A549 (cell line): ENCODE measurements around the gene GPSM3. TPM values are rescaled to one million over a fixed set of nuclear protein-coding genes. Genes with fewer than 3 reads are reported as not detected.

Source experiments
- ATAC-seq, 2 experiments: fragments of 200-7000 bp in 1 of 2; fragments of >200 bp in 1 of 2; cut with Nextera tagmentation in 1 of 2; cut with Tn5 transposase in 1 of 2; 3 replicates each; pipeline versions ENCODE4 v1.8.0 to v1.9.1; 2018 to 2020; ENCODE audit warnings: mild to moderate bottlenecking in 1 of 2, moderate library complexity in 1 of 2
- CTCF ChIA-PET: fragments of 300-600 bp; sonication (Branson Sonifier 250); formaldehyde crosslinking; extraction: SDS; loops from one replicate; lab custom pipeline; 2021; ENCODE audit warnings: antibody characterized with exemption, inconsistent platforms; lab: Yijun Ruan, JAX
- POLR2A ChIA-PET: fragments of 350-600 bp; formaldehyde crosslinking; extraction: SDS; loops from one replicate; lab custom pipeline; 2021; ENCODE audit warnings: antibody characterized with exemption, inconsistent platforms; lab: Yijun Ruan, JAX
- DNase-seq, 2 experiments: peaks; one replicate each; pipeline versions ENCODE4 v3.0.0 to v3.0.0-alpha.2; 2011 to 2016; ENCODE audit warnings: low read depth in 1 of 2, low spot score in 1 of 2
- FAIRE-seq: peaks from 2 replicates; lab custom pipeline; 2011; peaks lifted over from hg19 to GRCh38; lab: Jason Lieb, UNC
- H3K27ac ChIP-seq, 2 experiments: fragments of >200 bp; sonication (Bioruptor Twin); formaldehyde crosslinking; 3 replicates each; pipeline ENCODE4 v1.5.1; 2016 to 2017
- H3K4me1 ChIP-seq: fragments of >200 bp; sonication (Bioruptor Twin); formaldehyde crosslinking; 3 replicates; pipeline ENCODE4 v1.6.1; 2016
- H3K4me2 ChIP-seq: fragments of >200 bp; sonication (Bioruptor Twin); formaldehyde crosslinking; 3 replicates; pipeline ENCODE4 v1.6.1; 2016
- H3K4me3 ChIP-seq: fragments of >200 bp; sonication (Bioruptor Twin); formaldehyde crosslinking; 3 replicates; pipeline ENCODE4 v1.5.1; 2016
- H3K9me3 ChIP-seq: fragments of >200 bp; sonication (Bioruptor Twin); formaldehyde crosslinking; 3 replicates; pipeline ENCODE4 v1.6.1; 2016
- CBX2 ChIP-seq: fragments of 200-600 bp; sonication (generic); IDR thresholded peaks from 2 replicates; pipeline ENCODE4 v1.6.1; 2016; ENCODE audit warnings: low read depth, mild to moderate bottlenecking, borderline replicate concordance
- CEBPB ChIP-seq, 2 experiments: fragments of >200 bp in 1 of 2; sonication (Bioruptor Twin) in 1 of 2; formaldehyde crosslinking in 1 of 2; IDR thresholded peaks; 2 replicates each; pipeline ENCODE4 v1.6.1; 2012 to 2016
- CHD4 ChIP-seq: fragments of 200-600 bp; sonication (generic); IDR thresholded peaks from 2 replicates; pipeline ENCODE4 v1.6.1; 2016; ENCODE audit warnings: antibody characterized with exemption, mild to moderate bottlenecking, borderline replicate concordance
- CTCF ChIP-seq: fragments of >200 bp; sonication (Bioruptor Twin); formaldehyde crosslinking; IDR thresholded peaks from 3 replicates; pipeline ENCODE4 v1.5.1; 2016
- EHMT2 ChIP-seq: fragments of 200-600 bp; sonication (generic); IDR thresholded peaks from 2 replicates; pipeline ENCODE4 v1.6.1; 2016; ENCODE audit warnings: antibody characterized with exemption, low read depth, mild to moderate bottlenecking, moderate library complexity
- ELK1 ChIP-seq: fragments of 150-350 bp; IDR thresholded peaks from 2 replicates; pipeline ENCODE4 v1.6.1; 2014; ENCODE audit warnings: low read depth, mild to moderate bottlenecking, low read length
- ESRRA ChIP-seq: fragments of 150-350 bp; IDR thresholded peaks from 2 replicates; pipeline ENCODE4 v1.6.1; 2014; ENCODE audit warnings: mild to moderate bottlenecking, low read length, borderline replicate concordance
- FOSL2 ChIP-seq, 2 experiments: fragments of 450-650 bp in 1 of 2; fragments of >200 bp in 1 of 2; sonication (Bioruptor Twin) in 1 of 2; formaldehyde crosslinking; IDR thresholded peaks; 2 replicates each; pipeline versions ENCODE4 v1.5.0 to v1.6.1; 2016 to 2020; ENCODE audit warnings: mild to moderate bottlenecking in 1 of 2, moderate library complexity in 1 of 2
- HEYL ChIP-seq: fragments of 250-450 bp; sonication (Bioruptor Pico); IDR thresholded peaks from 2 replicates; pipeline ENCODE4 v1.8.0; 2021; ENCODE audit warnings: mild to moderate bottlenecking, moderate library complexity
- HMGXB4 ChIP-seq: fragments of 250-450 bp; sonication (Bioruptor Pico); IDR thresholded peaks from 2 replicates; pipeline ENCODE4 v1.5.0; 2021; ENCODE audit warnings: mild to moderate bottlenecking, moderate library complexity, borderline replicate concordance
- HOXB5 ChIP-seq: fragments of 250-450 bp; sonication (Bioruptor Pico); IDR thresholded peaks from 2 replicates; pipeline ENCODE4 v1.5.0; 2020; ENCODE audit warnings: mild to moderate bottlenecking, moderate library complexity
- JUNB ChIP-seq: fragments of >200 bp; sonication (Bioruptor Twin); formaldehyde crosslinking; IDR thresholded peaks from 2 replicates; pipeline ENCODE4 v1.6.1; 2016
- NPAS2 ChIP-seq: fragments of 250-450 bp; sonication (Bioruptor Pico); IDR thresholded peaks from 2 replicates; pipeline ENCODE4 v1.8.0; 2022; ENCODE audit warnings: mild to moderate bottlenecking, moderate library complexity, borderline replicate concordance
- PBX3 ChIP-seq: IDR thresholded peaks from 2 replicates; pipeline ENCODE4 v1.6.1; 2012
- POLR2AphosphoS2 ChIP-seq: conservative IDR thresholded peaks from 2 replicates; pipeline ENCODE4 v1.6.1; 2012; ENCODE audit warnings: low read length, improper control_type of control experiment, inconsistent platforms
- RAD21 ChIP-seq, 2 experiments: fragments of >200 bp in 1 of 2; sonication (Bioruptor Twin) in 1 of 2; formaldehyde crosslinking in 1 of 2; IDR thresholded peaks in 1 of 2; conservative IDR thresholded peaks in 1 of 2; 2 replicates in 1 of 2; 3 replicates in 1 of 2; pipeline ENCODE4 v1.6.1; 2012 to 2018; ENCODE audit warnings: inconsistent platforms in 1 of 2
- SMC3 ChIP-seq: fragments of >200 bp; sonication (Bioruptor Twin); formaldehyde crosslinking; IDR thresholded peaks from 3 replicates; pipeline ENCODE4 v1.6.1; 2018; ENCODE audit warnings: inconsistent platforms
- ZC3H11A ChIP-seq: fragments of 450-650 bp; IDR thresholded peaks from 2 replicates; pipeline ENCODE4 v1.6.1; 2014; ENCODE audit warnings: antibody characterized with exemption, mild to moderate bottlenecking
- ZNF302 ChIP-seq: fragments of 250-450 bp; sonication (Bioruptor Pico); IDR thresholded peaks from 2 replicates; pipeline ENCODE4 v1.9.0; 2021; ENCODE audit warnings: inconsistent platforms, mild to moderate bottlenecking, moderate library complexity
- WGBS: methylation state at CpG from one replicate; pipeline ENCODE4 v1.1.6; 2017; ENCODE audit errors: missing lambda C conversion rate; 5-methylcytosine and 5-hydroxymethylcytosine counted together
- polyA plus RNA-seq, 4 experiments: library from polyadenylated mRNA; depleted of rRNA in 3 of 4; stranded (reverse); fragments of >200 nt; fragmentation: RNase III in 1 of 4; extraction: RNeasy Plus Mini Kit Qiagen cat#74134 plus additional on column Dnase treatment in 1 of 4; gene quantifications; 2 replicates in 3 of 4; 3 replicates in 1 of 4; pipeline ENCODE4 v1.2.3, GENCODE V29; 2011 to 2017
- TF ChIP-seq, protein P1 (sequence below): fragments of 200-600 bp; sonication (generic); IDR thresholded peaks from 2 replicates; pipeline ENCODE4 v1.6.1; 2016; ENCODE audit warnings: antibody characterized with exemption, mild to moderate bottlenecking, moderate library complexity

Gene GPSM3
- polyA plus RNA-seq, 2 of the 4 experiments (the other 2 are of a cell fraction) = 0.19 to 0.36 TPM

- Histone ChIP-seq H3K9me3 (no peaks in the 10 kb centered on the region), H3K4me3 (no peak overlapping the region), H3K27ac (no peak overlapping the region), H3K4me1 (peaks cover 9% of the 10 kb centered on the region; the same call in 2 of the 3 replicates), H3K4me2 (no peak overlapping the region)
- ChIA-PET CTCF (interaction anchor here (1.1 kb wide), 1 partner anchor 51 kb away, joined by 5 read pairs; no protein-coding TSS in a partner anchor), POLR2A (no interaction called here)
- FAIRE-seq (no peak), ATAC-seq (no peak), DNase-seq (no peak)
- TF ChIP-seq NPAS2 (CRISPR knock-in tag) = no peak
- TF ChIP-seq CEBPB (IDR thresholded peaks at IDR 0.05) = no peak
- TF ChIP-seq CHD4 = no peak
- no peak for TF ChIP-seq FOSL2 (IDR thresholded peaks at IDR 0.05)
- TF ChIP-seq FOSL2 (CRISPR knock-in tag; IDR thresholded peaks at IDR 0.05) = no peak
- TF ChIP-seq PBX3 = no peak
- no peak for TF ChIP-seq CTCF
- TF ChIP-seq SMC3 = no peak
- no peak for TF ChIP-seq POLR2AphosphoS2
- no peak for TF ChIP-seq CBX2
- TF ChIP-seq, protein P1, sequence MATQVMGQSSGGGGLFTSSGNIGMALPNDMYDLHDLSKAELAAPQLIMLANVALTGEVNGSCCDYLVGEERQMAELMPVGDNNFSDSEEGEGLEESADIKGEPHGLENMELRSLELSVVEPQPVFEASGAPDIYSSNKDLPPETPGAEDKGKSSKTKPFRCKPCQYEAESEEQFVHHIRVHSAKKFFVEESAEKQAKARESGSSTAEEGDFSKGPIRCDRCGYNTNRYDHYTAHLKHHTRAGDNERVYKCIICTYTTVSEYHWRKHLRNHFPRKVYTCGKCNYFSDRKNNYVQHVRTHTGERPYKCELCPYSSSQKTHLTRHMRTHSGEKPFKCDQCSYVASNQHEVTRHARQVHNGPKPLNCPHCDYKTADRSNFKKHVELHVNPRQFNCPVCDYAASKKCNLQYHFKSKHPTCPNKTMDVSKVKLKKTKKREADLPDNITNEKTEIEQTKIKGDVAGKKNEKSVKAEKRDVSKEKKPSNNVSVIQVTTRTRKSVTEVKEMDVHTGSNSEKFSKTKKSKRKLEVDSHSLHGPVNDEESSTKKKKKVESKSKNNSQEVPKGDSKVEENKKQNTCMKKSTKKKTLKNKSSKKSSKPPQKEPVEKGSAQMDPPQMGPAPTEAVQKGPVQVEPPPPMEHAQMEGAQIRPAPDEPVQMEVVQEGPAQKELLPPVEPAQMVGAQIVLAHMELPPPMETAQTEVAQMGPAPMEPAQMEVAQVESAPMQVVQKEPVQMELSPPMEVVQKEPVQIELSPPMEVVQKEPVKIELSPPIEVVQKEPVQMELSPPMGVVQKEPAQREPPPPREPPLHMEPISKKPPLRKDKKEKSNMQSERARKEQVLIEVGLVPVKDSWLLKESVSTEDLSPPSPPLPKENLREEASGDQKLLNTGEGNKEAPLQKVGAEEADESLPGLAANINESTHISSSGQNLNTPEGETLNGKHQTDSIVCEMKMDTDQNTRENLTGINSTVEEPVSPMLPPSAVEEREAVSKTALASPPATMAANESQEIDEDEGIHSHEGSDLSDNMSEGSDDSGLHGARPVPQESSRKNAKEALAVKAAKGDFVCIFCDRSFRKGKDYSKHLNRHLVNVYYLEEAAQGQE = no peak
- no peak for TF ChIP-seq HMGXB4 (CRISPR knock-in tag)
- no peak for TF ChIP-seq HOXB5 (CRISPR knock-in tag)
- no peak for TF ChIP-seq ZC3H11A
- no peak for TF ChIP-seq JUNB
- no peak for TF ChIP-seq HEYL (CRISPR knock-in tag)
- no peak for TF ChIP-seq ZNF302 (CRISPR knock-in tag)
- no peak for TF ChIP-seq ELK1
- TF ChIP-seq RAD21 (conservative IDR thresholded peaks at IDR 0.05 in 1 of 2, IDR thresholded peaks at IDR 0.05 in 1 of 2) = no peak
- no peak for TF ChIP-seq ESRRA
- TF ChIP-seq EHMT2 = no peak
- WGBS = 85% methylated on average over 4 of the region's 11 CpGs
Measured at GRCh38 chr6:32170294-32170693, 22.1 kb downstream of the GPSM3 start.
